AG08396 (cell line): ENCODE results near the gene VDAC1.
"Not testable (repeated sequence)": the region's sequence is repeated elsewhere in the genome, so short reads cannot be mapped to it uniquely, and the experiment has no call there.

Experiments used
- DNase-seq: peaks from one replicate; pipeline ENCODE4 v3.0.0; 2012; ENCODE audit warnings: low spot score, mixed read lengths

VDAC1 gene

GRCh38 chr5:133967698-133968203, 37.0 kb downstream of the VDAC1 start:
- no peak for DNase-seq

GRCh38 chr5:133967124-133967523, 37.7 kb downstream of the VDAC1 start:
- no peak for DNase-seq

- DNase-seq = no peak
Measured at GRCh38 chr5:133966090-133966489, 38.7 kb downstream of the VDAC1 start.

GRCh38 chr5:133963493-133964128, 41.2 kb downstream of the VDAC1 start:
- no peak for DNase-seq

GRCh38 chr5:133962801-133963476, 41.8 kb downstream of the VDAC1 start:
- no peak for DNase-seq

GRCh38 chr5:133962131-133962530, 42.6 kb downstream of the VDAC1 start:
- no peak for DNase-seq

GRCh38 chr5:133959643-133960042, 45.1 kb downstream of the VDAC1 start:
- DNase-seq = no peak

- no peak for DNase-seq
Measured at GRCh38 chr5:133957591-133957990, 47.2 kb downstream of the VDAC1 start.

GRCh38 chr5:133957080-133957479, 47.7 kb downstream of the VDAC1 start:
- no peak for DNase-seq

GRCh38 chr5:133956196-133956595, 48.6 kb downstream of the VDAC1 start:
- not testable (repeated sequence) for DNase-seq

- DNase-seq = no peak
Measured at GRCh38 chr5:133953568-133954145, 51.1 kb downstream of the VDAC1 start.

GRCh38 chr5:133952729-133953567, 51.8 kb downstream of the VDAC1 start:
- peak; percentile 81 for DNase-seq

GRCh38 chr5:133950821-133951612, 53.8 kb downstream of the VDAC1 start:
- DNase-seq = no peak

GRCh38 chr5:133948721-133949120, 56.1 kb downstream of the VDAC1 start:
- no peak for DNase-seq

GRCh38 chr5:133947431-133947841, 57.3 kb downstream of the VDAC1 start:
- DNase-seq = no peak

GRCh38 chr5:133945568-133945967, 59.2 kb downstream of the VDAC1 start:
- no peak for DNase-seq

GRCh38 chr5:133944263-133945185, 60.3 kb downstream of the VDAC1 start:
- peak; percentile 61 for DNase-seq

GRCh38 chr5:133943475-133943817, 61.3 kb downstream of the VDAC1 start:
- no peak for DNase-seq

- DNase-seq = no peak
Measured at GRCh38 chr5:133942614-133943474, 61.9 kb downstream of the VDAC1 start.
